ENCODE measurements around the gene ADAMTS18.

DNA sequence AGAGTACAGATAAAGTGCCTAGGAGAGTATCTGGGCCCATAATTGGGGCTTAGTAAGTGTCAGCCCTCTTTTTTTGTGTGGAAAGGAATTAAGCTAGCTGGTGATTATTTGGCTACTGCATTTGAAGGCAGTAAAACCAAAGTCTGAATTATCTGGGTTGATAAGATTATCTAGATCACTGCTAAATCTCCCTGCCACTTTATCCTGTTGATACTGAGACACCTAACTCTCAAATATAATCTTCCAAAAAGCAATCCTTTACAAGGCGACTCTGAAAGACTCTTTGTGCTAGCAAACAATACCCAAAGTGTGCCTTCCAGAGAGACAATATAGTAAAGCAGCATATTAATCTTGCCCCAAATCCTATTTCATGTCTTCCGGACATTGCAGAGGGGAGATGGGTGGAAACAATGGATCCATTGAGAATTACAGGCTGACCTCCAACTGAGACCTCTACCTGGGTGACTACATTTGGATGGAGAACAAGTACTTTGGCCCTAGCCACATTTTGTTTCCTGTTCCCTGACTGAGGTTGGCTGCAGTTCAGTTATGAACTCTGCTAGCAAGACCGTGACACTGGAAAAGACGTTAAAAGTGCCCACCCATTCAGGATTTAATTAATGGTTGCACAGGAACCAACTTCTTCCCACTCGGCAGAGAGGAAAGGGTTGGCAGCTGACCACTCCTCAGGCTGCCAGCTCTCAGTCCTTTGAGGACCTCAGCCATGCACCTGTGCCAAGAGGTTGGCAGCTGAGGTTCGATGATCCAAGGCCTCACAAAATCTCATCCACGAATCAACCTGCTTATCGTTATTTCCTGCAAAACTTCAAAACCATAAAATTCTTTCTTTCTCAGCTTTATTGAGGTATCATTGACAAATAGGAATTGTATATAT is 163.1 kb downstream of the ADAMTS18 start:
- TF ChIP-seq, protein P1, sequence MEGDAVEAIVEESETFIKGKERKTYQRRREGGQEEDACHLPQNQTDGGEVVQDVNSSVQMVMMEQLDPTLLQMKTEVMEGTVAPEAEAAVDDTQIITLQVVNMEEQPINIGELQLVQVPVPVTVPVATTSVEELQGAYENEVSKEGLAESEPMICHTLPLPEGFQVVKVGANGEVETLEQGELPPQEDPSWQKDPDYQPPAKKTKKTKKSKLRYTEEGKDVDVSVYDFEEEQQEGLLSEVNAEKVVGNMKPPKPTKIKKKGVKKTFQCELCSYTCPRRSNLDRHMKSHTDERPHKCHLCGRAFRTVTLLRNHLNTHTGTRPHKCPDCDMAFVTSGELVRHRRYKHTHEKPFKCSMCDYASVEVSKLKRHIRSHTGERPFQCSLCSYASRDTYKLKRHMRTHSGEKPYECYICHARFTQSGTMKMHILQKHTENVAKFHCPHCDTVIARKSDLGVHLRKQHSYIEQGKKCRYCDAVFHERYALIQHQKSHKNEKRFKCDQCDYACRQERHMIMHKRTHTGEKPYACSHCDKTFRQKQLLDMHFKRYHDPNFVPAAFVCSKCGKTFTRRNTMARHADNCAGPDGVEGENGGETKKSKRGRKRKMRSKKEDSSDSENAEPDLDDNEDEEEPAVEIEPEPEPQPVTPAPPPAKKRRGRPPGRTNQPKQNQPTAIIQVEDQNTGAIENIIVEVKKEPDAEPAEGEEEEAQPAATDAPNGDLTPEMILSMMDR (tag by site-specific recombination; IDR thresholded peaks at IDR 0.05) = no peak
- TF ChIP-seq ZNF132 (tag by site-specific recombination; IDR thresholded peaks at IDR 0.05; ENCODE audit: borderline replicate concordance) (no peak), ZNF561 (tag by site-specific recombination; IDR thresholded peaks at IDR 0.05; ENCODE audit: borderline replicate concordance) (no peak), ZNF121 (tag by site-specific recombination; IDR thresholded peaks at IDR 0.05) (no peak), ZNF426 (tag by site-specific recombination; IDR thresholded peaks at IDR 0.05) (no peak), ZNF555 (tag by site-specific recombination; conservative IDR thresholded peaks at IDR 0.05) (no peak), ZNF548 (tag by site-specific recombination; IDR thresholded peaks at IDR 0.05) (no peak), BCL11A (tag by site-specific recombination; IDR thresholded peaks at IDR 0.05; ENCODE audit: low read depth) (no peak), ZNF501 (tag by site-specific recombination; IDR thresholded peaks at IDR 0.05) (no peak)
- TF ChIP-seq, protein P2, sequence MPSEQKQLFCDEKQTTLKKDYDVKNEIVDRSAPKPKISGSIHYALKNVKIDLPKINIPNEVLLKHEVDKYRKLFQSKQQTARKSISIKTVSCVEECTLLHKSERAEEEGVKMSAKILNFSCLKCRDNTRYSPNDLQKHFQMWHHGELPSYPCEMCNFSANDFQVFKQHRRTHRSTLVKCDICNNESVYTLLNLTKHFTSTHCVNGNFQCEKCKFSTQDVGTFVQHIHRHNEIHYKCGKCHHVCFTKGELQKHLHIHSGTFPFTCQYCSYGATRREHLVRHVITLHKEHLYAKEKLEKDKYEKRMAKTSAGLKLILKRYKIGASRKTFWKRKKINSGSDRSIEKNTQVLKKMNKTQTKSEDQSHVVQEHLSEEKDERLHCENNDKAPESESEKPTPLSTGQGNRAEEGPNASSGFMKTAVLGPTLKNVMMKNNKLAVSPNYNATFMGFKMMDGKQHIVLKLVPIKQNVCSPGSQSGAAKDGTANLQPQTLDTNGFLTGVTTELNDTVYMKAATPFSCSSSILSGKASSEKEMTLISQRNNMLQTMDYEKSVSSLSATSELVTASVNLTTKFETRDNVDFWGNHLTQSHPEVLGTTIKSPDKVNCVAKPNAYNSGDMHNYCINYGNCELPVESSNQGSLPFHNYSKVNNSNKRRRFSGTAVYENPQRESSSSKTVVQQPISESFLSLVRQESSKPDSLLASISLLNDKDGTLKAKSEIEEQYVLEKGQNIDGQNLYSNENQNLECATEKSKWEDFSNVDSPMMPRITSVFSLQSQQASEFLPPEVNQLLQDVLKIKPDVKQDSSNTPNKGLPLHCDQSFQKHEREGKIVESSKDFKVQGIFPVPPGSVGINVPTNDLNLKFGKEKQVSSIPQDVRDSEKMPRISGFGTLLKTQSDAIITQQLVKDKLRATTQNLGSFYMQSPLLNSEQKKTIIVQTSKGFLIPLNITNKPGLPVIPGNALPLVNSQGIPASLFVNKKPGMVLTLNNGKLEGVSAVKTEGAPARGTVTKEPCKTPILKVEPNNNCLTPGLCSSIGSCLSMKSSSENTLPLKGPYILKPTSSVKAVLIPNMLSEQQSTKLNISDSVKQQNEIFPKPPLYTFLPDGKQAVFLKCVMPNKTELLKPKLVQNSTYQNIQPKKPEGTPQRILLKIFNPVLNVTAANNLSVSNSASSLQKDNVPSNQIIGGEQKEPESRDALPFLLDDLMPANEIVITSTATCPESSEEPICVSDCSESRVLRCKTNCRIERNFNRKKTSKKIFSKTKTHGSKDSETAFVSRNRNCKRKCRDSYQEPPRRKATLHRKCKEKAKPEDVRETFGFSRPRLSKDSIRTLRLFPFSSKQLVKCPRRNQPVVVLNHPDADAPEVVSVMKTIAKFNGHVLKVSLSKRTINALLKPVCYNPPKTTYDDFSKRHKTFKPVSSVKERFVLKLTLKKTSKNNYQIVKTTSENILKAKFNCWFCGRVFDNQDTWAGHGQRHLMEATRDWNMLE (tag by site-specific recombination; conservative IDR thresholded peaks at IDR 0.05; ENCODE audit: low read depth) = no peak

Measured in HEK293 (cell line).